Heart left ventricle (tissue), 13 donors: ENCODE results near the gene KRT76.

ENCODE experiments used
- POLR2A ChIP-seq, 2 donors: fragments of 450-650 bp; IDR thresholded peaks; one replicate each; pipeline ENCODE4 v1.6.1; 2017; ENCODE audit warnings: antibody characterized with exemption in 2 of 2, mild to moderate bottlenecking in 2 of 2, moderate library complexity in 2 of 2
- TF ChIP-seq, protein P1 (sequence below), 12 donors: fragments of 200-600 bp; sonication (generic) in 4 of 12; IDR thresholded peaks; one replicate each; pipeline versions ENCODE4 v1.5.0 to v1.8.0; 2018 to 2022; ENCODE audit warnings: antibody characterized with exemption in 12 of 12, mild to moderate bottlenecking in 5 of 12
- donor health status: ischemic (EF 13 %, LVEDD 7.1; RV severe dilation, severe dysfunction).
- donor health status: DM: no; HTN: yes; CAD: no.
- donor health status: DM: no; HTN: no; CAD: no.
- donor health status: ischemic (EF 25% LVEDD 6.9; RV normal size, moderate dysfunction).
- donor health status: ischemic (EF 25% LVEDD 5.7; RV mildly dilated, moderate dysfunction).
- donor health status: ischemic (EF 35%, LVEDD 5.7; RV mildly dilated, moderate dysfunction).
- donor health status: nonischemic (EF 11% LVEDD 7.7; RV severe dilation, severe dysfunction).
- donor health status: DM: yes; HTN: yes; CAD: no.
- donor health status: PGD.
- donor health status: ischemic (EF 29% LVEDD 5.4; RV normal size, mild dysfunction).
- donor health status: nonischemic (EF 23%, LVEDD 6.1; RV moderate dilation, normal function).

DNA sequence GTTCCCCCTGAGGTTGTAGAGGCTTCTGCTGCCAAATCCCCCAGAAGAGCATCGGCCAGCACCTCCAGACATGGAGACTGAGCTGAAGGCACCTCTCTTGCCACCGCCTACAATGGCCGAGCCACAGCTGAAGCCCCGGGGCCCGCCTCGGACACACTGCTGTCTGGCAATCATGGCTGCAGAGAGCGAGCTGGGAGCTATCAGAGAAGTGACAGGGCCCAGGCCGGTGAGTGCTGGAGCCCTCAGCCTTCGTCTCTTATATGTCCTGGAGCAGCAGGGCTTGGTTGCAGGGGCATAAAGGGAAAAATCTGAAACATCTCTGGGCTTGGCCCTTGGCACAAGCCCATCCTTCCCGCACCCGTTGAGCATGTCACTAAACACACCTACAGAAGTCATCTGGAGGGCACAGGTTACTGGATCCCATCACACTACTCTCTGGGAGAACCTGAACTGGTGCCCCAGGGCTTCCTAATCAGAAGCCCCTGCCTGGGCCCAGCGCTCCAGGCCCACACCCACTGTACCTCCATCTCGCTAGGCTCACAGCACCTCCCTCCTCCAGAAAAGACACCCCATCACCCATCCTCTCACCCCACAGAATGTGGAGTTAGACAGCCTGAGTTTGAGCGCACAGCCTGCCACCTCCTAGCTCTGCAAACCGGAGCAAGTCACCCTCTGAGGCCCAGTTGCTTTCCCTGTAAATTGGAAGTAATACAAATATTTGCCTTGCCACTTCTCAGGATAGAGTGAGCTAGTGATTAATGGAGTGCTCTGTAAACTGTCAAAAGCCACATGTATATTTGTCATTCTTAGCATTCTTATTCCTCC, 37.0 kb upstream of the KRT76 start, which contains the start of gene KRT4:
- TF ChIP-seq, protein P1, sequence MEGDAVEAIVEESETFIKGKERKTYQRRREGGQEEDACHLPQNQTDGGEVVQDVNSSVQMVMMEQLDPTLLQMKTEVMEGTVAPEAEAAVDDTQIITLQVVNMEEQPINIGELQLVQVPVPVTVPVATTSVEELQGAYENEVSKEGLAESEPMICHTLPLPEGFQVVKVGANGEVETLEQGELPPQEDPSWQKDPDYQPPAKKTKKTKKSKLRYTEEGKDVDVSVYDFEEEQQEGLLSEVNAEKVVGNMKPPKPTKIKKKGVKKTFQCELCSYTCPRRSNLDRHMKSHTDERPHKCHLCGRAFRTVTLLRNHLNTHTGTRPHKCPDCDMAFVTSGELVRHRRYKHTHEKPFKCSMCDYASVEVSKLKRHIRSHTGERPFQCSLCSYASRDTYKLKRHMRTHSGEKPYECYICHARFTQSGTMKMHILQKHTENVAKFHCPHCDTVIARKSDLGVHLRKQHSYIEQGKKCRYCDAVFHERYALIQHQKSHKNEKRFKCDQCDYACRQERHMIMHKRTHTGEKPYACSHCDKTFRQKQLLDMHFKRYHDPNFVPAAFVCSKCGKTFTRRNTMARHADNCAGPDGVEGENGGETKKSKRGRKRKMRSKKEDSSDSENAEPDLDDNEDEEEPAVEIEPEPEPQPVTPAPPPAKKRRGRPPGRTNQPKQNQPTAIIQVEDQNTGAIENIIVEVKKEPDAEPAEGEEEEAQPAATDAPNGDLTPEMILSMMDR (IDR thresholded peaks at IDR 0.05) = no peak
- TF ChIP-seq POLR2A (IDR thresholded peaks at IDR 0.05) = no peak
